HepG2 (cell line): ENCODE results near the gene TMED6. TPM values are rescaled to one million over a fixed set of nuclear protein-coding genes. Genes with fewer than 3 reads are reported as not detected.

Source experiments
- CEBPG ChIP-seq: IDR thresholded peaks from 2 replicates; pipeline ENCODE4 v1.6.1; 2016
- CREM ChIP-seq, 2 experiments: sonication (generic) in 1 of 2; formaldehyde crosslinking in 1 of 2; IDR thresholded peaks; 2 replicates each; pipeline versions ENCODE4 v1.4.0 to v1.6.1; 2016 to 2020; ENCODE audit warnings: antibody characterized with exemption in 1 of 2, mild to moderate bottlenecking in 1 of 2, missing genetic modification reagents in 1 of 2
- GATAD1 ChIP-seq: IDR thresholded peaks from 2 replicates; pipeline ENCODE4 v1.6.1; 2016; ENCODE audit warnings: missing genetic modification reagents, missing compliant biosample characterization
- GPN1 ChIP-seq: sonication (generic); formaldehyde crosslinking; IDR thresholded peaks from 2 replicates; pipeline ENCODE4 v1.5.1; 2020; ENCODE audit warnings: missing genetic modification reagents, borderline replicate concordance
- HMGA1 ChIP-seq: sonication (generic); formaldehyde crosslinking; conservative IDR thresholded peaks from 2 replicates; pipeline ENCODE4 v1.4.0; 2020; ENCODE audit warnings: missing genetic modification reagents
- KAT2B ChIP-seq: fragments of 150-350 bp; IDR thresholded peaks from 2 replicates; pipeline ENCODE4 v1.6.1; 2014; ENCODE audit warnings: low read depth, low read length, borderline replicate concordance
- MATR3 ChIP-seq: sonication (generic); formaldehyde crosslinking; IDR thresholded peaks from 2 replicates; pipeline ENCODE4 v1.4.0; 2020; ENCODE audit warnings: missing genetic modification reagents
- NCOR1 ChIP-seq: fragments of 200-600 bp; sonication (generic); IDR thresholded peaks from 2 replicates; pipeline ENCODE4 v1.7.0; 2017; ENCODE audit warnings: antibody characterized with exemption, low read length, borderline replicate concordance
- SALL2 ChIP-seq: sonication (generic); formaldehyde crosslinking; IDR thresholded peaks from 2 replicates; pipeline ENCODE4 v1.8.1; 2023; ENCODE audit warnings: mild to moderate bottlenecking, missing genetic modification reagents, inconsistent platforms
- ZEB1 ChIP-seq: IDR thresholded peaks from 2 replicates; pipeline ENCODE4 v1.6.1; 2012; ENCODE audit warnings: mild to moderate bottlenecking, low read depth, inconsistent platforms; ENCODE audit not compliant: insufficient replicate concordance
- ZFP36L1 ChIP-seq: sonication (generic); formaldehyde crosslinking; IDR thresholded peaks from 2 replicates; pipeline ENCODE4 v1.8.0; 2022; ENCODE audit warnings: mild to moderate bottlenecking, missing genetic modification reagents, moderate library complexity
- ZFP62 ChIP-seq: sonication (generic); formaldehyde crosslinking; IDR thresholded peaks from 2 replicates; pipeline ENCODE4 v1.4.0; 2020; ENCODE audit warnings: missing genetic modification reagents
- ZNF3 ChIP-seq: IDR thresholded peaks from 2 replicates; pipeline ENCODE4 v1.7.0; 2017; ENCODE audit warnings: inconsistent platforms
- ZNF543 ChIP-seq: sonication (generic); formaldehyde crosslinking; IDR thresholded peaks from 2 replicates; pipeline ENCODE4 v1.4.0; 2020; ENCODE audit warnings: mild to moderate bottlenecking, missing genetic modification reagents
- polyA plus RNA-seq, 8 experiments: library from polyadenylated mRNA; depleted of rRNA in 3 of 8; stranded (reverse) in 7 of 8; unstranded in 1 of 8; fragments of >200 nt; fragmentation: Illumina TruSeq in 4 of 8; extraction: Trizol in 4 of 8; gene quantifications; 2 replicates each; pipeline versions ENCODE4 v1.2.1 to v1.2.3, GENCODE V29; 2011 to 2016; ENCODE audit warnings: low read depth in 4 of 8, missing spikeins in 1 of 8, mixed read lengths in 1 of 8; ENCODE audit not compliant: insufficient read depth in 1 of 8
- total RNA-seq, 5 experiments: library from RNA; depleted of rRNA; stranded (reverse); fragments of >200 nt; fragmentation: Illumina TruSeq; extraction: Trizol; gene quantifications; 2 replicates each; pipeline ENCODE4 v1.2.3, GENCODE V29; 2016; ENCODE audit warnings: low read depth in 1 of 5
- TF ChIP-seq, protein P1 (sequence below): sonication (generic); formaldehyde crosslinking; IDR thresholded peaks from 2 replicates; pipeline ENCODE4 v1.5.1; 2020; ENCODE audit warnings: mild to moderate bottlenecking, moderate library complexity, missing genetic modification reagents
- TF ChIP-seq, protein P2 (sequence below): sonication (generic); formaldehyde crosslinking; conservative IDR thresholded peaks from 2 replicates; pipeline ENCODE4 v1.8.0; 2022; ENCODE audit warnings: low read depth, missing genetic modification reagents
- TF ChIP-seq, protein P3 (sequence below): sonication (generic); formaldehyde crosslinking; IDR thresholded peaks from 2 replicates; pipeline ENCODE4 v1.4.0; 2020; ENCODE audit warnings: mild to moderate bottlenecking, low read depth, missing genetic modification reagents
- TF ChIP-seq, protein P4 (sequence below): sonication (generic); formaldehyde crosslinking; IDR thresholded peaks from 2 replicates; pipeline ENCODE4 v1.5.0; 2020; ENCODE audit warnings: missing genetic modification reagents, mild to moderate bottlenecking, borderline replicate concordance
- TF ChIP-seq, protein P5 (sequence below): sonication (generic); formaldehyde crosslinking; IDR thresholded peaks from 2 replicates; pipeline ENCODE4 v1.4.0; 2020; ENCODE audit warnings: mild to moderate bottlenecking, low read depth, missing genetic modification reagents
- TF ChIP-seq, protein P6 (sequence below), 2 experiments: sonication (generic) in 1 of 2; formaldehyde crosslinking in 1 of 2; IDR thresholded peaks; 2 replicates each; pipeline versions ENCODE4 v1.4.0 to v1.6.1; 2018 to 2020; ENCODE audit warnings: missing genetic modification reagents in 2 of 2, borderline replicate concordance in 1 of 2, low read depth in 1 of 2, mild to moderate bottlenecking in 1 of 2, missing biosample characterization in 1 of 2

The TMED6 gene
- total and polyA plus RNA-seq, 2 of the 13 experiments (the other 11 are each of a cell fraction or from before 2014, with no cell fraction given) = 9.8 to 14.4 TPM

DNA sequence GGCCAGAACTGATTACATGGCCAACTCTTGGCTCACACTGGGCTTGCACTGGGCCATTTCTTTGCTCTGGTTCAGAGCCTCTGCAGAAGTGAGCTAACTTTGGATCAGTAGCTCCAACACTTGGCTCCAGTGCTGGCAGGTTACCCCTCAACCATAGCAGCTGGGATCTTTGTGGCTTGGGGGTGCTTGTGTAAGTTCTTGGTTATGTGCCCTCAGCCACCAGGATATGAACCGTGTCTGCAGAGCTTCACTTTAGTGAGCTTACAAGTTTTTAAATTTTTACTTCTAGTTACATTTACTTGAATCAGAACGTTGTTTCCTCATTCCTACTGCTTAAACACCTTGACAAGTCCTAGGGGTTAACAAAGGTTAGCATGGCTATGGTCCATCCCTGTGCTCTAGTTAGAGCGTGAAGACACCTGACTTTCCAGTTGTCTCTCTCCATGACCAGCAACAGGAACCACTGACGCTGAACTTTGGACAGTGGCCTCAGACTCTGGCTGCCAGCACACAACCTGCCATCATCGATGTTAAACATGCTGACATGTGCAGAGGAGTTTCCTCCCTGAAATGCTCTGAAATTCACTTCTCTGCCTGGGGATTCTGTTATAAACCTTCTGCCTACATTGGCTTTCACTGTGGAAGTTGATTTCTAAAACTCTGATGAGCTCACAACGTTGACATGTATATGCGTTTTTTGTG is 25.3 kb downstream of the TMED6 start (continued):
- TF ChIP-seq, protein P1, sequence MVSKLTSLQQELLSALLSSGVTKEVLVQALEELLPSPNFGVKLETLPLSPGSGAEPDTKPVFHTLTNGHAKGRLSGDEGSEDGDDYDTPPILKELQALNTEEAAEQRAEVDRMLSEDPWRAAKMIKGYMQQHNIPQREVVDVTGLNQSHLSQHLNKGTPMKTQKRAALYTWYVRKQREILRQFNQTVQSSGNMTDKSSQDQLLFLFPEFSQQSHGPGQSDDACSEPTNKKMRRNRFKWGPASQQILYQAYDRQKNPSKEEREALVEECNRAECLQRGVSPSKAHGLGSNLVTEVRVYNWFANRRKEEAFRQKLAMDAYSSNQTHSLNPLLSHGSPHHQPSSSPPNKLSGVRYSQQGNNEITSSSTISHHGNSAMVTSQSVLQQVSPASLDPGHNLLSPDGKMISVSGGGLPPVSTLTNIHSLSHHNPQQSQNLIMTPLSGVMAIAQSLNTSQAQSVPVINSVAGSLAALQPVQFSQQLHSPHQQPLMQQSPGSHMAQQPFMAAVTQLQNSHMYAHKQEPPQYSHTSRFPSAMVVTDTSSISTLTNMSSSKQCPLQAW (CRISPR knock-in tag) = peak; percentile 71; the same call in 1 of the 2 replicates
- no peak for TF ChIP-seq CREM (IDR thresholded peaks at IDR 0.05)
- no peak for TF ChIP-seq CREM (CRISPR knock-in tag; IDR thresholded peaks at IDR 0.05)
- peak; percentile 63 for TF ChIP-seq CEBPG (CRISPR knock-in tag)
- no peak for TF ChIP-seq ZNF3
- TF ChIP-seq NCOR1 = peak; percentile 84; the same call in 1 of the 2 replicates
- TF ChIP-seq ZNF543 = no peak
- TF ChIP-seq GPN1 = no peak
- TF ChIP-seq, protein P2, sequence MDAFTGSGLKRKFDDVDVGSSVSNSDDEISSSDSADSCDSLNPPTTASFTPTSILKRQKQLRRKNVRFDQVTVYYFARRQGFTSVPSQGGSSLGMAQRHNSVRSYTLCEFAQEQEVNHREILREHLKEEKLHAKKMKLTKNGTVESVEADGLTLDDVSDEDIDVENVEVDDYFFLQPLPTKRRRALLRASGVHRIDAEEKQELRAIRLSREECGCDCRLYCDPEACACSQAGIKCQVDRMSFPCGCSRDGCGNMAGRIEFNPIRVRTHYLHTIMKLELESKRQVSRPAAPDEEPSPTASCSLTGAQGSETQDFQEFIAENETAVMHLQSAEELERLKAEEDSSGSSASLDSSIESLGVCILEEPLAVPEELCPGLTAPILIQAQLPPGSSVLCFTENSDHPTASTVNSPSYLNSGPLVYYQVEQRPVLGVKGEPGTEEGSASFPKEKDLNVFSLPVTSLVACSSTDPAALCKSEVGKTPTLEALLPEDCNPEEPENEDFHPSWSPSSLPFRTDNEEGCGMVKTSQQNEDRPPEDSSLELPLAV (CRISPR knock-in tag) = no peak
- peak; percentile 10 for TF ChIP-seq ZEB1
- no peak for TF ChIP-seq KAT2B
- peak; percentile 73 for TF ChIP-seq GATAD1
- TF ChIP-seq, protein P3, sequence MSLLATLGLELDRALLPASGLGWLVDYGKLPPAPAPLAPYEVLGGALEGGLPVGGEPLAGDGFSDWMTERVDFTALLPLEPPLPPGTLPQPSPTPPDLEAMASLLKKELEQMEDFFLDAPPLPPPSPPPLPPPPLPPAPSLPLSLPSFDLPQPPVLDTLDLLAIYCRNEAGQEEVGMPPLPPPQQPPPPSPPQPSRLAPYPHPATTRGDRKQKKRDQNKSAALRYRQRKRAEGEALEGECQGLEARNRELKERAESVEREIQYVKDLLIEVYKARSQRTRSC (CRISPR knock-in tag) = peak; percentile 26; the same call in 1 of the 2 replicates
- TF ChIP-seq, protein P4, sequence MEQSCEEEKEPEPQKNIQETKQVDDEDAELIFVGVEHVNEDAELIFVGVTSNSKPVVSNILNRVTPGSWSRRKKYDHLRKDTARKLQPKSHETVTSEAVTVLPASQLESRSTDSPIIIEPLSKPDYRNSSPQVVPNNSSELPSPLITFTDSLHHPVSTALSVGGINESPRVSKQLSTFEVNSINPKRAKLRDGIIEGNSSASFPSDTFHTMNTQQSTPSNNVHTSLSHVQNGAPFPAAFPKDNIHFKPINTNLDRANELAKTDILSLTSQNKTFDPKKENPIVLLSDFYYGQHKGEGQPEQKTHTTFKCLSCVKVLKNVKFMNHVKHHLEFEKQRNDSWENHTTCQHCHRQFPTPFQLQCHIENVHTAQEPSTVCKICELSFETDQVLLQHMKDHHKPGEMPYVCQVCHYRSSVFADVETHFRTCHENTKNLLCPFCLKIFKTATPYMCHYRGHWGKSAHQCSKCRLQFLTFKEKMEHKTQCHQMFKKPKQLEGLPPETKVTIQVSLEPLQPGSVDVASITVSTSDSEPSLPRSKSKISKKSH = no peak
- TF ChIP-seq SALL2 = no peak
- TF ChIP-seq ZFP62 (CRISPR knock-in tag) = no peak
- TF ChIP-seq, protein P5, sequence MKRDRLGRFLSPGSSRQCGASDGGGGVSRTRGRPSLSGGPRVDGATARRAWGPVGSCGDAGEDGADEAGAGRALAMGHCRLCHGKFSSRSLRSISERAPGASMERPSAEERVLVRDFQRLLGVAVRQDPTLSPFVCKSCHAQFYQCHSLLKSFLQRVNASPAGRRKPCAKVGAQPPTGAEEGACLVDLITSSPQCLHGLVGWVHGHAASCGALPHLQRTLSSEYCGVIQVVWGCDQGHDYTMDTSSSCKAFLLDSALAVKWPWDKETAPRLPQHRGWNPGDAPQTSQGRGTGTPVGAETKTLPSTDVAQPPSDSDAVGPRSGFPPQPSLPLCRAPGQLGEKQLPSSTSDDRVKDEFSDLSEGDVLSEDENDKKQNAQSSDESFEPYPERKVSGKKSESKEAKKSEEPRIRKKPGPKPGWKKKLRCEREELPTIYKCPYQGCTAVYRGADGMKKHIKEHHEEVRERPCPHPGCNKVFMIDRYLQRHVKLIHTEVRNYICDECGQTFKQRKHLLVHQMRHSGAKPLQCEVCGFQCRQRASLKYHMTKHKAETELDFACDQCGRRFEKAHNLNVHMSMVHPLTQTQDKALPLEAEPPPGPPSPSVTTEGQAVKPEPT = no peak
- TF ChIP-seq, protein P6, sequence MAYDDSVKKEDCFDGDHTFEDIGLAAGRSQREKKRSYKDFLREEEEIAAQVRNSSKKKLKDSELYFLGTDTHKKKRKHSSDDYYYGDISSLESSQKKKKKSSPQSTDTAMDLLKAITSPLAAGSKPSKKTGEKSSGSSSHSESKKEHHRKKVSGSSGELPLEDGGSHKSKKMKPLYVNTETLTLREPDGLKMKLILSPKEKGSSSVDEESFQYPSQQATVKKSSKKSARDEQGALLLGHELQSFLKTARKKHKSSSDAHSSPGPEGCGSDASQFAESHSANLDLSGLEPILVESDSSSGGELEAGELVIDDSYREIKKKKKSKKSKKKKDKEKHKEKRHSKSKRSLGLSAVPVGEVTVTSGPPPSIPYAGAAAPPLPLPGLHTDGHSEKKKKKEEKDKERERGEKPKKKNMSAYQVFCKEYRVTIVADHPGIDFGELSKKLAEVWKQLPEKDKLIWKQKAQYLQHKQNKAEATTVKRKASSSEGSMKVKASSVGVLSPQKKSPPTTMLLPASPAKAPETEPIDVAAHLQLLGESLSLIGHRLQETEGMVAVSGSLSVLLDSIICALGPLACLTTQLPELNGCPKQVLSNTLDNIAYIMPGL (CRISPR knock-in tag; IDR thresholded peaks at IDR 0.05; ENCODE audit: borderline replicate concordance in 1 of 2, low read depth in 1 of 2) = peak; percentile 32 to 83; a peak in 2 of 4 replicates
- no peak for TF ChIP-seq MATR3 (CRISPR knock-in tag)
- 0 out of 2 replicates have a peak, but pooled peaks have one; percentile 17 for TF ChIP-seq ZFP36L1 (CRISPR knock-in tag)
- TF ChIP-seq HMGA1 (CRISPR knock-in tag) = no peak
